ENCODE data around the gene CAMTA1.
A peak's percentile ranks its signal among the peaks of the same experiment; 100 is the strongest.

Gene CAMTA1

GRCh38 chr1:7747605-7748004 lies 962.4 kb downstream of the CAMTA1 start:
- H3K9ac ChIP-seq (ENCODE audit: low read length), result no peak overlapping the region
- H2AK5ac ChIP-seq (ENCODE audit: low read length), result no peak overlapping the region
- no peak overlapping the region for H4K91ac ChIP-seq (ENCODE audit: low read depth, low read length)
- no peaks in the 10 kb centered on the region for H3K79me2 ChIP-seq (ENCODE audit: control insufficient read depth, insufficient read depth, low read length, poor library complexity)
- H2BK12ac ChIP-seq (ENCODE audit: low read length), result no peak overlapping the region
- DNase-seq, result no peak
- H3K4me3 ChIP-seq (ENCODE audit: low read depth, low read length), result no peak overlapping the region
- no peaks in the 10 kb centered on the region for H3K79me1 ChIP-seq (ENCODE audit: low read length)
- no peak overlapping the region for H2AFZ ChIP-seq (ENCODE audit: insufficient read depth, low read length, poor library complexity)
- no peak overlapping the region for H3K4me2 ChIP-seq (ENCODE audit: low read length)
- no peak overlapping the region for H4K8ac ChIP-seq (ENCODE audit: low read depth, low read length)
- no CpG with 5 or more reads among the region's 5 CpGs for WGBS (ENCODE audit: extremely low coverage, insufficient coverage, insufficient read length)
- H3K9me3 ChIP-seq (ENCODE audit: insufficient read depth, low read depth, low read length), result no peaks in the 10 kb centered on the region
- peaks cover 0 to 2% of the 10 kb centered on the region in 2 experiments for H3K36me3 ChIP-seq (ENCODE audit: control insufficient read depth in 1 of 2, insufficient read depth in 2 of 2, low read length in 2 of 2)
- no peak overlapping the region for H3K18ac ChIP-seq (ENCODE audit: low read length)
- no peak overlapping the region for H2BK5ac ChIP-seq (ENCODE audit: low read depth, low read length, poor library complexity)
- no peaks in the 10 kb centered on the region for H3K27me3 ChIP-seq (ENCODE audit: insufficient read depth, low read length)
- no peaks in the 10 kb centered on the region for H3K4me1 ChIP-seq (ENCODE audit: control insufficient read depth in 1 of 2, insufficient read depth in 2 of 2, low read length in 2 of 2)
- H4K12ac ChIP-seq (ENCODE audit: low read depth, low read length), result no peak overlapping the region
- H3K23ac ChIP-seq (ENCODE audit: low read length), result no peak overlapping the region
- no peak overlapping the region for H3K27ac ChIP-seq (ENCODE audit: low read depth, low read length)
- no peak overlapping the region for H3K14ac ChIP-seq (ENCODE audit: low read length)
- no peak overlapping the region for H2BK120ac ChIP-seq (ENCODE audit: insufficient read depth, low read length, poor library complexity)
- no peak overlapping the region for H3K4ac ChIP-seq (ENCODE audit: low read depth, low read length)

GRCh38 chr1:7749126-7749525 lies 963.9 kb downstream of the CAMTA1 start:
- Histone ChIP-seq H4K12ac (ENCODE audit: low read depth, low read length) (no peak overlapping the region), H2AK5ac (ENCODE audit: low read length) (no peak overlapping the region), H3K27ac (ENCODE audit: low read depth, low read length) (no peak overlapping the region), H3K18ac (ENCODE audit: low read length) (no peak overlapping the region), H3K4me1 (ENCODE audit: control insufficient read depth in 1 of 2, insufficient read depth in 2 of 2, low read length in 2 of 2) (no peaks in the 10 kb centered on the region), H3K23ac (ENCODE audit: low read length) (no peak overlapping the region), H3K4ac (ENCODE audit: low read depth, low read length) (no peak overlapping the region), H3K36me3 (ENCODE audit: control insufficient read depth in 1 of 2, insufficient read depth in 2 of 2, low read length in 2 of 2) (peaks cover 0 to 2% of the 10 kb centered on the region in 2 experiments), H2BK120ac (ENCODE audit: insufficient read depth, low read length, poor library complexity) (no peak overlapping the region), H2AFZ (ENCODE audit: insufficient read depth, low read length, poor library complexity) (no peak overlapping the region), H3K9ac (ENCODE audit: low read length) (no peak overlapping the region), H2BK5ac (ENCODE audit: low read depth, low read length, poor library complexity) (no peak overlapping the region), H3K27me3 (ENCODE audit: insufficient read depth, low read length) (no peaks in the 10 kb centered on the region), H3K4me2 (ENCODE audit: low read length) (no peak overlapping the region), H3K79me1 (ENCODE audit: low read length) (no peaks in the 10 kb centered on the region), H3K9me3 (ENCODE audit: insufficient read depth, low read depth, low read length) (no peaks in the 10 kb centered on the region), H3K14ac (ENCODE audit: low read length) (no peak overlapping the region), H3K4me3 (ENCODE audit: low read depth, low read length) (no peak overlapping the region), H4K91ac (ENCODE audit: low read depth, low read length) (no peak overlapping the region), H3K79me2 (ENCODE audit: control insufficient read depth, insufficient read depth, low read length, poor library complexity) (no peaks in the 10 kb centered on the region), H2BK12ac (ENCODE audit: low read length) (no peak overlapping the region), H4K8ac (ENCODE audit: low read depth, low read length) (no peak overlapping the region)
- no CpG with 5 or more reads among the region's 5 CpGs for WGBS (ENCODE audit: extremely low coverage, insufficient coverage, insufficient read length)
- DNase-seq, result no peak

DNA sequence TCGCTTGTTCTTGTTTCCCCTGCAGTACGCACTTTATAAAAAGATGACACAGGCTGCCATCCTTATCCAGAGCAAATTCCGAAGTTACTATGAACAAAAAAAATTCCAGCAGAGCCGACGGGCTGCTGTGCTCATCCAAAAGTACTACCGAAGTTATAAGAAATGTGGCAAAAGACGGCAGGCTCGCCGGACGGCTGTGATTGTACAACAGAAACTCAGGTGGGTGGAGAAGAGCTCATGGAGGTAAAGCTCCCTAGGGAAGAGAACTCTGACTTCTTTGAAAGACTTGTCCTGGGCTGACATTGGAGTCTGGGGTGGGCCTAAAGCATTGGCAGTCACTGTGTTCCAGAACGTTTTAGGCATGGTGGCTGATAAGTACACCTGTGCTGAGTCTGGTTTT lies 965.9 kb downstream of the CAMTA1 start:
- Histone ChIP-seq H3K23ac (ENCODE audit: low read length) (no peak overlapping the region), H2AFZ (ENCODE audit: insufficient read depth, low read length, poor library complexity) (no peak overlapping the region), H3K9me3 (ENCODE audit: insufficient read depth, low read depth, low read length) (no peaks in the 10 kb centered on the region), H3K27me3 (ENCODE audit: insufficient read depth, low read length) (no peaks in the 10 kb centered on the region), H4K12ac (ENCODE audit: low read depth, low read length) (no peak overlapping the region), H3K4me1 (ENCODE audit: control insufficient read depth in 1 of 2, insufficient read depth in 2 of 2, low read length in 2 of 2) (no peaks in the 10 kb centered on the region), H3K4me2 (ENCODE audit: low read length) (no peak overlapping the region), H2BK120ac (ENCODE audit: insufficient read depth, low read length, poor library complexity) (no peak overlapping the region), H3K36me3 (ENCODE audit: control insufficient read depth in 1 of 2, insufficient read depth in 2 of 2, low read length in 2 of 2) (no peaks in the 10 kb centered on the region), H3K9ac (ENCODE audit: low read length) (no peak overlapping the region), H2BK12ac (ENCODE audit: low read length) (no peak overlapping the region), H3K18ac (ENCODE audit: low read length) (no peak overlapping the region), H3K27ac (ENCODE audit: low read depth, low read length) (no peak overlapping the region), H3K79me2 (ENCODE audit: control insufficient read depth, insufficient read depth, low read length, poor library complexity) (no peaks in the 10 kb centered on the region), H3K79me1 (ENCODE audit: low read length) (no peaks in the 10 kb centered on the region), H3K4ac (ENCODE audit: low read depth, low read length) (no peak overlapping the region), H2AK5ac (ENCODE audit: low read length) (no peak overlapping the region), H3K14ac (ENCODE audit: low read length) (no peak overlapping the region), H3K4me3 (ENCODE audit: low read depth, low read length) (no peak overlapping the region), H4K91ac (ENCODE audit: low read depth, low read length) (no peak overlapping the region), H2BK5ac (ENCODE audit: low read depth, low read length, poor library complexity) (no peak overlapping the region), H4K8ac (ENCODE audit: low read depth, low read length) (no peak overlapping the region)
- no peak for DNase-seq
- no CpG with 5 or more reads among the region's 11 CpGs for WGBS (ENCODE audit: extremely low coverage, insufficient coverage, insufficient read length)

DNA sequence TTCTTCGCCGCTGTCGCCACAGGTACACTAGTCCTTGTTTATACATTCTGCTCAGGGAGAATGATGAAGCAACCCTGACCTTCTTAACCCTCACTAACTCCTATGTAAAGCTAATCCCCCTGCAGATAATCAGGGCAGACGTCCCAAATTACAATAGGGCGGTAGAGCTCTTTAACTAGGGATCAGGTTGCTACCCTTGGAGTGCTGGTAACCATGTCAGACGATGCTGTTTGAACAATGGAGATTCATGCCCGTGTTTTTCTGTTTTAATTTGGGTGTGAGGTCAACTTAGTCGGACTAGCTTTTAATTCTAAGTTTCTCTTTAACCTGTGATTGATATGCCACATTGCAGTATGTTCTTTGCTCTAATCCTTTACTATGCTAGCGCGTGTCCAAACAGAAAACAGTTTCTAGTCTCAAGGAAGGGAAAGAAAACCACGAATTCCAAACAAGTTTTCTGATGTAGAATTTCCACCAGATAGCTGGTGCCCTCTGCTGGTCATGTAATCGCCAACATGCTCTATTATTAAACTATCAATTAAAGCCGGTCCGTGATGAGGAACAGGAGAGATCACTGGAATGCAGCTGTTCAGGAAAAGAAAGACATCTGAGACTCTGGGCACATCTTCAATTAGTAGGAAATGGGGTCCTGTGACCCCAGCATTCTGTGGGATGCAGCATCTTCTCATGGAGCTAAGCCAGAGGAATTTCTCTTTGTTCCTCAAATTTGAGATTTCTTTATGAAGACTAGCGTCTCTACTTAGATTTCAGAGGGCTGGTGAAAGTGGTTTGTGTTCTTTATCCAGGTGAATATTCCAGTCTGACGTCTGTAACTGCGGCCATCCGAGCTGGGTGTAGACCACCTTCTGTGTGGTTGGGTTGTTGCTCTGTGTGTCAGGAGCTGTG lies 967.5 kb downstream of the CAMTA1 start:
- no CpG with 5 or more reads among the region's 18 CpGs for WGBS (ENCODE audit: extremely low coverage, insufficient coverage, insufficient read length)
- no peaks in the 10 kb centered on the region for H3K9me3 ChIP-seq (ENCODE audit: insufficient read depth, low read depth, low read length)

More for the DNA sequence above, 967.5 kb downstream of the CAMTA1 start:
- Histone ChIP-seq H3K79me1 (ENCODE audit: low read length) (no peaks in the 10 kb centered on the region), H3K18ac (ENCODE audit: low read length) (no peak overlapping the region), H2BK12ac (ENCODE audit: low read length) (no peak overlapping the region), H3K36me3 (ENCODE audit: control insufficient read depth in 1 of 2, insufficient read depth in 2 of 2, low read length in 2 of 2) (no peaks in the 10 kb centered on the region), H4K8ac (ENCODE audit: low read depth, low read length) (no peak overlapping the region), H3K4me3 (ENCODE audit: low read depth, low read length) (no peak overlapping the region), H3K23ac (ENCODE audit: low read length) (no peak overlapping the region), H3K79me2 (ENCODE audit: control insufficient read depth, insufficient read depth, low read length, poor library complexity) (no peaks in the 10 kb centered on the region), H2BK5ac (ENCODE audit: low read depth, low read length, poor library complexity) (no peak overlapping the region), H2BK120ac (ENCODE audit: insufficient read depth, low read length, poor library complexity) (no peak overlapping the region), H3K27ac (ENCODE audit: low read depth, low read length) (no peak overlapping the region), H3K4me2 (ENCODE audit: low read length) (peak overlapping the region; percentile 7), H4K91ac (ENCODE audit: low read depth, low read length) (no peak overlapping the region), H3K4me1 (ENCODE audit: control insufficient read depth in 1 of 2, insufficient read depth in 2 of 2, low read length in 2 of 2) (no peaks in the 10 kb centered on the region), H2AK5ac (ENCODE audit: low read length) (no peak overlapping the region), H3K27me3 (ENCODE audit: insufficient read depth, low read length) (no peaks in the 10 kb centered on the region), H2AFZ (ENCODE audit: insufficient read depth, low read length, poor library complexity) (no peak overlapping the region), H3K14ac (ENCODE audit: low read length) (no peak overlapping the region), H3K4ac (ENCODE audit: low read depth, low read length) (no peak overlapping the region), H3K9ac (ENCODE audit: low read length) (no peak overlapping the region), H4K12ac (ENCODE audit: low read depth, low read length) (no peak overlapping the region)
- DNase-seq, result peak; percentile 32 to 71
